Dendritic cell treated with granulocyte-macrophage colony-stimulating factor and Interleukin-4, amounts not matched to agents 40 ng/mL and 50 ng/mL, for 4 days (primary cell): ENCODE results near the gene TMEM231.

ENCODE experiments used
- H3K27ac Mint-ChIP-seq: one replicate; pipeline ENCODE4 v1.8.0; 2022; ENCODE audit warnings: mild to moderate bottlenecking, mixed read lengths
- H3K27me3 Mint-ChIP-seq: one replicate; pipeline ENCODE4 v1.8.0; 2022; ENCODE audit warnings: mild to moderate bottlenecking, mixed read lengths
- H3K36me3 Mint-ChIP-seq: one replicate; pipeline ENCODE4 v1.8.0; 2022; ENCODE audit warnings: low read depth, mixed read lengths
- H3K4me1 Mint-ChIP-seq: one replicate; pipeline ENCODE4 v1.8.0; 2022; ENCODE audit warnings: low read depth, mixed read lengths
- H3K4me3 Mint-ChIP-seq: one replicate; pipeline ENCODE4 v1.8.0; 2022; ENCODE audit warnings: mild to moderate bottlenecking, moderate library complexity, mixed read lengths
- H3K9me3 Mint-ChIP-seq: one replicate; pipeline ENCODE4 v1.8.0; 2022; ENCODE audit warnings: mixed read lengths
- intact Hi-C: fragments of 100-400 bp; cut with micrococcal nuclease; formaldehyde crosslinking; loops from one replicate; pipeline ENCODE4 v1.15.0; 2022

TMEM231 gene

GRCh38 chr16:75578212-75578611 is 22.2 kb upstream of the TMEM231 start:
- Mint-ChIP-seq H3K27me3 (no peaks in the 10 kb centered on the region), H3K27ac (no peak overlapping the region), H3K4me3 (no peak overlapping the region), H3K9me3 (no peaks in the 10 kb centered on the region), H3K36me3 (peaks cover 78% of the 10 kb centered on the region), H3K4me1 (peaks cover 7% of the 10 kb centered on the region)
- intact Hi-C loops: no loop called here

- intact Hi-C loops: no loop called here
- Mint-ChIP-seq H3K27me3 (no peaks in the 10 kb centered on the region), H3K4me1 (peaks cover 25% of the 10 kb centered on the region), H3K4me3 (no peak overlapping the region), H3K9me3 (no peaks in the 10 kb centered on the region), H3K27ac (no peak overlapping the region), H3K36me3 (peaks cover 96% of the 10 kb centered on the region)
Observed at GRCh38 chr16:75576384-75576811, 20.3 kb upstream of the TMEM231 start.

DNA sequence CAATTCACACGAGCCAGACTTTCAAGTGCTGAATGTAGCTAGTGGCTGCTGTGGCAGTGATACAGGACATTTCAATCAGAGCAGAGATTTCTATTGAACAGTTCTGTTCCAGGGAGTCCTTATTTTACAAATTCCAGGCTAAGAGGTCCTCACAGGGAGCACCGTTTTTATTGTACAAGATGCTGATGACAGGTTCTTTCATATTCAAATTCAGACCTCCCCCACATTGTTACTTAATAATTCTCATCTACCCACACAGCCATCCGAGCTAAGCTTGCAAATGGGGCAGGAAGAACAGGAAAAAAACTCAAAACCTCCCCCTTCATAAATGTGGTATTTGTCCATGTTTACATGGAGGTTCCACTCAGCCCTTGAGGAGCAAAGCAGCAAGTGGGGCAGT is 19.9 kb upstream of the TMEM231 start:
- Mint-ChIP-seq H3K9me3 (no peaks in the 10 kb centered on the region), H3K36me3 (peaks cover 96% of the 10 kb centered on the region), H3K27me3 (no peaks in the 10 kb centered on the region), H3K4me3 (no peak overlapping the region), H3K27ac (no peak overlapping the region), H3K4me1 (peaks cover 30% of the 10 kb centered on the region)
- intact Hi-C loops: no loop called here

DNA sequence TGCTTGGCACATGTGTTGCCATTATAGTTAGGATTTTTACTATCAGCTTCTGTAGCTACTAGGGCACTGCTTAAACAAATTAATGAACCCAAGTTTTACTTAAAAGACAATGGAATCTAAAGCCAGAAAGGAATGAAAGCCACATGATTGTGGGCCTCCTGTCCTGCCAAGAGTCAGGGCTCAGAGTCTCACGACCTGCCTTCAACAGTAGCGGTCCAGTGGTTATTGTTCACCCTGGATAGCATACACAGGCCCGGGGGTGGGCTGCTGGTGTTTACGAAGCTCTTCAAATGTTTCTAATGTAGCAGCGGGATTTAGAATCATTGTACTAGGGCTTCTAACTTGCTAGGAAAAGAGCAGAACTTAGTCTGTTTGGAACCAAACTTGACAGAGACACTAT is 17.9 kb upstream of the TMEM231 start:
- no peak overlapping the region for H3K27ac Mint-ChIP-seq
- intact Hi-C loops: loop anchor here (2.0 kb wide), 1 partner anchor 49 kb away; the partner anchor contains the start of gene ADAT1
- H3K4me3 Mint-ChIP-seq: no peak overlapping the region
- peaks cover 43% of the 10 kb centered on the region for H3K4me1 Mint-ChIP-seq
- H3K27me3 Mint-ChIP-seq: no peaks in the 10 kb centered on the region
- no peaks in the 10 kb centered on the region for H3K9me3 Mint-ChIP-seq
- H3K36me3 Mint-ChIP-seq: peaks cover 96% of the 10 kb centered on the region

DNA sequence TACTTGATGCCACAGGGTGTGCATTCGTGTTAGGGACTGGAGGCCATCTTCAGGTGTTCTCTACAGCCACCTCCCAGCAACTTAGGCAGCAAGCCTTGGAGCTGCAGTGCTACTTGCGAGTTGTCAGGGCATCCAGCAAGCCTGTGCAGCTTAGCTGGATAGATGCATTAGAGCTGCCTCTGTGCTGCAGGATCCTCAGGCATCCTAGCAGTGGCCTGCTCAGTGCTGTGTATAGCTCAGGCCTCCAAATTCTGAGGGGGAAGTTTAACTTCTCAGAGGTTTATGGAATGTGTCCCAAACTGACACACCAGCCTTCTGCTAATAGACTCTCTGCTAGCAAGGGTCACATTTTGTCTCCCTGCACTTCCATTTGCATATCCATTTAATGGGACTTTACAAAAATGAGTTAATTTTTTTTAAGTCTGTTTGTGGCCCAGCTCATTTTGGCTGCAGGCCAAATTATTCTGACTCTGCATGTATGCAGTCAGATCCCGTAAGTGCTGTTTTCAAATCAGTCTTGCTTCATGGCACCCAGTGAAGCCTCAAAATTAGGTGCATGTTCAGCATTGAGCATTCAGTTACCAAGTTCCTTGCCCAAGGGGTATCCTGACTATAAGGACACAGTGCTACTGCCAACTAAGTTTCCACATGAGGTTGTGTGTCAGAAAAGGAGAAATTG is 17.0 kb upstream of the TMEM231 start:
- no peak overlapping the region for H3K27ac Mint-ChIP-seq
- H3K4me3 Mint-ChIP-seq: no peak overlapping the region
- peaks cover 47% of the 10 kb centered on the region for H3K4me1 Mint-ChIP-seq
- H3K36me3 Mint-ChIP-seq: peaks cover 93% of the 10 kb centered on the region
- no peaks in the 10 kb centered on the region for H3K9me3 Mint-ChIP-seq
- no peaks in the 10 kb centered on the region for H3K27me3 Mint-ChIP-seq
- intact Hi-C loops: loop anchor here (2.0 kb wide), 1 partner anchor 50 kb away; the partner anchor contains the start of gene ADAT1

DNA sequence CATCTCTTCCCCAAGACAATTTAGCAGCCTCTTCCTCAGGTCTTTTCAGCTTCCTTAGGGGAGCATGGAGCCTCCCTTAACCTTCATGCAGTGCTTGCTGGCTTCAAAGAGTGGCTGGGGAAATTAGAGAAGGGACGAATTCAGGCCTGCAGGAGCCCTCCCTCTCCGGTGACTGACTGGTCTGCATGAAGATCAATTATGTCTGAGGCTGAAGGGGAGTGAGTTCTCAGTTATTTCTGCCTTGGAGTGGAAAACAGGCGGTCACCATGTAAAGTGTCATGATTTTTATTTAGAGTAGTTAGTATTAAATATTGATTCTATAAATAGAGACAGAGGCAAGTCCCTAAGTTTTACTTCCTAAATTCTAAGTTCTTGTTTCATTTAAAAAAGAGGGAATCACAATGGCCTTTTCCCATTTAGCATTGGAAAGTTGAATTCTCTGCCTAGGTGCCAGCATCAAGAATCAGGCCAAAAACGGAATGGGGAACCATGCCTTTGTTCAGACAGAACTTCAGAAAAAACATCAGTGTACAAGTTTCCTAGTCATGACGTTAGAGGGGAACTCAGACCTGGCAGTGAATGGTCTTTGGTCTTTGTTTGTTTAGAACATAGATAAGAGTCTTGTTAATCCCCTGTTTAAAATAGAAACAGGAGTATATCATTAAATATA is 14.5 kb upstream of the TMEM231 start:
- peaks cover 60% of the 10 kb centered on the region for H3K4me1 Mint-ChIP-seq
- H3K9me3 Mint-ChIP-seq: no peaks in the 10 kb centered on the region
- peak overlapping the region; percentile 82 for H3K27ac Mint-ChIP-seq
- intact Hi-C loops: no loop called here
- H3K4me3 Mint-ChIP-seq: no peak overlapping the region
- H3K36me3 Mint-ChIP-seq: peaks cover 85% of the 10 kb centered on the region
- no peaks in the 10 kb centered on the region for H3K27me3 Mint-ChIP-seq

- H3K9me3 Mint-ChIP-seq: no peaks in the 10 kb centered on the region
- H3K36me3 Mint-ChIP-seq: peaks cover 59% of the 10 kb centered on the region
- intact Hi-C loops: loop anchor here (2.0 to 5.0 kb wide), 4 partner anchors 17 to 106 kb away; partner anchors contain the start of genes KARS1, TERF2IP and TMEM170A
- no peak overlapping the region for H3K27ac Mint-ChIP-seq
- H3K4me3 Mint-ChIP-seq: no peak overlapping the region
- H3K4me1 Mint-ChIP-seq: peaks cover 61% of the 10 kb centered on the region
- H3K27me3 Mint-ChIP-seq: peaks cover 9% of the 10 kb centered on the region
Observed at GRCh38 chr16:75567911-75568310, 11.9 kb upstream of the TMEM231 start.

DNA sequence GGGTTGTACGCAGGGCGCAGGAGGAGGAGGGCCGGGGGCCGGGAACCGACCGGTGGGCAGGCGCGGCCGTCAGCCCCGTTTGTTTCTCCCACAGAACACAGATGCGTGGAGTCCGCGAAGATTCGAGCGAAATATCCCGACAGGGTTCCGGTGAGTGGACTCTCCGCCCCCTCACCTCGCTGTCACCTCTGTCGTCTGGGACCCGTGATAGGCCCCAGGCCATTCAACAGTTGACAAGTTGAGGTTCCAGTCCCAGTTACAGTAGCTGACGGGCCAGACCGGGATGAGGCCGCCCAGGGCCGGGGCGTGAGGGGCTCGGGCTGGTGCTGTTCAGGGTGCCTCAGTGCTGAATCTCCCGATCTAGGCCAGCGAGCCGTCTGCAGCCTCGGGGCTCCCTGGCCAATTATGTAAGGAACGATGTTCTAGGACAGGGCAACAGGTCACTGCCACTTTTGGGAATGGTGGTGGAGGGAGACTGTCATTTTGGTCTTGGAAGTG is 10.8 kb upstream of the TMEM231 start:
- H3K36me3 Mint-ChIP-seq: peaks cover 48% of the 10 kb centered on the region
- peak overlapping the region; percentile 96 for H3K4me3 Mint-ChIP-seq
- peaks cover 18% of the 10 kb centered on the region for H3K27me3 Mint-ChIP-seq
- H3K9me3 Mint-ChIP-seq: no peaks in the 10 kb centered on the region
- peaks cover 50% of the 10 kb centered on the region for H3K4me1 Mint-ChIP-seq
- intact Hi-C loops: loop anchor here (1.0 to 5.0 kb wide), 5 partner anchors 11 to 105 kb away; partner anchors contain the start of genes KARS1, TERF2IP, TMEM170A and TMEM231
- peak overlapping the region; percentile 84 for H3K27ac Mint-ChIP-seq

GRCh38 chr16:75566040-75566757 is 10.1 kb upstream of the TMEM231 start, which contains the start of gene GABARAPL2:
GABARAPL2 (plus strand) TSS chr16:75566379; CDS start chr16:75566487, 108 bp downstream.
- H3K9me3 Mint-ChIP-seq: no peaks in the 10 kb centered on the region
- H3K4me3 Mint-ChIP-seq: peak within 1 kb of the TSS; percentile 96
- peak within 1 kb of the TSS; percentile 84 for H3K27ac Mint-ChIP-seq
- intact Hi-C loops: loop anchor here (1.0 to 5.0 kb wide), 5 partner anchors 10 to 104 kb away; partner anchors contain the start of genes KARS1, TERF2IP, TMEM170A and TMEM231
- peaks cover 43% of the 10 kb centered on the region for H3K4me1 Mint-ChIP-seq
- peaks cover 42% of the 10 kb centered on the region for H3K36me3 Mint-ChIP-seq
- H3K27me3 Mint-ChIP-seq: peaks cover 19% of the 10 kb centered on the region

DNA sequence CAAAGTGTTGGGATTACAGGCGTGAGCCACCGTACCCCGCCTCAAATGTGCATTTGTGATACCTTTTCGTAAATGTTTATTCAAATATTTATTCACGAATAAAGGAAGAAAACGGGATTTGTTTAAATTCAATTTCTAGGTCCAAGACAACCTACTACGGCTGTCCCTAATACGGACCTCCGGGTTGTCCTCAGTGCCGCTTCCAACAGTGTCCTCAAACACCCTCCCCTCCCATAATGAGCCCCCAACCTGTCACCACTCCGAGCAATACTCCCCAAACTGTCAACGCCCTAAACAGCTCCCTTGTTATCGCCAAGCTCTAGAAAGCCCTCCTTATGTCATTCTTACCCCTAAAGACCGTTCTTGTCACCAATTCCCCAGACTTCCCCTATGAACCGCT is 9.6 kb upstream of the TMEM231 start:
- peaks cover 21% of the 10 kb centered on the region for H3K27me3 Mint-ChIP-seq
- intact Hi-C loops: loop anchor here (1.0 to 5.0 kb wide), 5 partner anchors 9 to 103 kb away; partner anchors contain the start of genes KARS1, TERF2IP, TMEM170A and TMEM231
- peaks cover 39% of the 10 kb centered on the region for H3K36me3 Mint-ChIP-seq
- peak overlapping the region; percentile 96 for H3K4me3 Mint-ChIP-seq
- peak overlapping the region; percentile 84 for H3K27ac Mint-ChIP-seq
- H3K9me3 Mint-ChIP-seq: no peaks in the 10 kb centered on the region
- H3K4me1 Mint-ChIP-seq: peaks cover 41% of the 10 kb centered on the region

DNA sequence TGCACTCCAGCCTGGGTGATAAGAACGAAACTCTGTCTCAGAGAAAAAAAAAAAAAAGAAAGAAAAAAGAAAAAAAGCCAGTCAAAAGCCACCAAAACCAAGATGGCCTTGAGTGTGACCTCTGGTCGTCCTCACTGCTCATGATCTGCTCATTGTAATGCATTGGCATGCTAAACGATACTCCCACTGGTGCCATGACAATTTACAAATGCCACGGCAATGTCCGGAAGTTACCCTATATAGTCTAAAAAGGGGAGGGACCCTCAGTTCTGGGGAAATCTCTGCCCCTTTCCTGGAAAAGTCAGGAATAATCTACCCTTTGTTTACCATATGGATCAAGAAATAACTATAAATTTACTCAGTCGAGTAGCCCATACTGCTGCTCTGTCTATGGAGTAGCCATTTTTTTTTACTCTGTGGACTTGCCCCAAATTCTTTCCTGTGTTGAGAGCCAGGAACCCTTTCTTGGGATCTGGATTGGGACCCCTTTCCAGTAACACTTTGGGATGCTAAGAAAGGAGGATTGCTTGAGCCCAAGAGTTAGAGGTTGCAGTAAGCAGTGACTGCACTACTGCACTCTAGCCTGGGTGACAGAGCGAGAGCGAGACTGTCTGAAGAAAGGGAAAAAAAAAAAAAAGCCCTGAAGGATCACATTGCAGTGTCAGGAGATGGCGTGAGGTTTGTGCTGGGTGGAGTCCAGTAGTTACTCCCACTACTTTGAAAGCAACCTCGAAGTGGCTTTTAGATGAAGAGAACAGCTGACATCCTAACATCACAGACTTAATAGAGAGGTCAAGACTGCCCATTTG is 3.7 kb upstream of the TMEM231 start:
- H3K4me3 Mint-ChIP-seq: no peak overlapping the region
- H3K27ac Mint-ChIP-seq: peak overlapping the region; percentile 31
- H3K9me3 Mint-ChIP-seq: no peaks in the 10 kb centered on the region
- H3K4me1 Mint-ChIP-seq: peaks cover 16% of the 10 kb centered on the region
- intact Hi-C loops: loop anchor here (10.0 kb wide), 1 partner anchor 125 kb away; the partner anchor contains the start of gene CFDP1
- peaks cover 38% of the 10 kb centered on the region for H3K27me3 Mint-ChIP-seq
- no peaks in the 10 kb centered on the region for H3K36me3 Mint-ChIP-seq

GRCh38 chr16:75558846-75559401 is 2.9 kb upstream of the TMEM231 start:
- no peaks in the 10 kb centered on the region for H3K9me3 Mint-ChIP-seq
- no peaks in the 10 kb centered on the region for H3K36me3 Mint-ChIP-seq
- no peak overlapping the region for H3K4me3 Mint-ChIP-seq
- no peak overlapping the region for H3K27ac Mint-ChIP-seq
- intact Hi-C loops: loop anchor here (10.0 kb wide), 1 partner anchor 124 kb away; the partner anchor contains the start of gene CFDP1
- peaks cover 40% of the 10 kb centered on the region for H3K27me3 Mint-ChIP-seq
- peaks cover 16% of the 10 kb centered on the region for H3K4me1 Mint-ChIP-seq
